ENCODE results near the gene CFAP46. TPM values are rescaled to one million over a fixed set of nuclear protein-coding genes. Genes with fewer than 3 reads are reported as not detected.

CFAP46 gene
- total and polyA plus RNA-seq, 12 donors = 0.15 to 5.5 (median 1.1) TPM; not detected in 3

GRCh38 chr10:132834891-132835847, 107.2 kb downstream of the CFAP46 start:
- H3K4me3 ChIP-seq = no peak overlapping the region
- no peaks in the 10 kb centered on the region for H3K36me3 ChIP-seq (replicated peaks in 1 of 2)
- peaks cover 19% of the 10 kb centered on the region for H3K27me3 ChIP-seq
- H3K27ac ChIP-seq = no peak overlapping the region
- no peaks in the 10 kb centered on the region for H3K9me3 ChIP-seq (replicated peaks in 1 of 3)
- DNase-seq = peak in 1 of 7 donors; percentile 35
- no peak for TF ChIP-seq CTCF (IDR thresholded peaks at IDR 0.05)
- TF ChIP-seq POLR2A (IDR thresholded peaks at IDR 0.05) = no peak
- intact Hi-C loops (cut with DNase I) = loop anchor here in 1 of 2 donors (5.0 kb wide), 1 partner anchor 287 kb away; no protein-coding TSS in a partner anchor
- 78 to 85% (median 80%) methylated on average over 5 to 25 of the region's 25 CpGs for WGBS, 4 donors
- no peaks in the 10 kb centered on the region for H3K4me1 ChIP-seq (replicated peaks in 1 of 2)

- Histone ChIP-seq H3K36me3 (replicated peaks in 1 of 2) (no peaks in the 10 kb centered on the region), H3K27ac (no peak overlapping the region), H3K9me3 (replicated peaks in 1 of 3) (no peaks in the 10 kb centered on the region), H3K4me3 (no peak overlapping the region), H3K27me3 (peaks cover 19% of the 10 kb centered on the region), H3K4me1 (replicated peaks in 1 of 2) (no peaks in the 10 kb centered on the region)
- DNase-seq = no peak
- no peak for TF ChIP-seq CTCF (IDR thresholded peaks at IDR 0.05)
- no peak for TF ChIP-seq POLR2A (IDR thresholded peaks at IDR 0.05)
- intact Hi-C loops (cut with DNase I) = no loop called here
- 78 to 85% (median 82%) methylated on average over 9 to 18 of the region's 18 CpGs for whole genome bisulfite sequencing, 4 donors
These were observed 108.0 kb downstream of the CFAP46 start for GRCh38 chr10:132834311-132834761.

- H3K4me3 ChIP-seq = no peak overlapping the region
- intact Hi-C loops (cut with DNase I) = no loop called here
- 55 to 70% (median 63%) methylated on average over 11 to 29 of the region's 29 CpGs for WGBS, 4 donors
- H3K4me1 ChIP-seq (replicated peaks in 1 of 2) = no peaks in the 10 kb centered on the region
- H3K27me3 ChIP-seq = peaks cover 19% of the 10 kb centered on the region
- H3K9me3 ChIP-seq (replicated peaks in 1 of 3) = no peaks in the 10 kb centered on the region
- H3K27ac ChIP-seq = no peak overlapping the region
- peak in 1 of 7 donors; percentile 29 for DNase-seq
- TF ChIP-seq POLR2A (IDR thresholded peaks at IDR 0.05) (no peak), CTCF (IDR thresholded peaks at IDR 0.05) (no peak)
- no peaks in the 10 kb centered on the region for H3K36me3 ChIP-seq (replicated peaks in 1 of 2)
These were observed 108.8 kb downstream of the CFAP46 start for GRCh38 chr10:132833421-132834111.

Data from adrenal gland (tissue), 12 donors.